Measurements from ENCODE around the gene OR10X1. TPM values are rescaled to one million over a fixed set of nuclear protein-coding genes. Genes with fewer than 3 reads are reported as not detected.

Gene OR10X1
- total RNA-seq, 4 donors from 2014 or later = not detected

DNA sequence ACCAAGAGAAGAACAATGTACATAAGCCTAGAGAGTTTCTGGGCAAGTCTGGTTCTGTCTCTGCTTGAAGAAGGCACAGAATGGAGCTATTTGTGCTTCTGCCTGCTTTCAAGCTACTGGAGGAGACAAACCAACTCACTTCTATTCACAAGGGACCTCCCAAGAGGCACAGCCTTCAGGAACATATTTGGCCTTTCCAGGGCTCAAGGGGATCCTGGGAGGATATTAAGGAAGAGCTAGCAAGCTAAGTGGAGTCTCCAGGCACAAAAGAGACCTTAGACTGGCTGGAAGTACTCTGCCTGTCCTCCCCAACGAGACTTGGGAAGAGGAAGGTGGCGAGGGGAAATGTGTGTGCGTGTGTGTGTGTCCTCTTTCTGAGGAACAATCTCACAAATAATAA, 25.3 kb downstream of the OR10X1 start, which contains the start of gene OR6Y1:
Gene OR6Y1, minus strand, starts transcription at position 54 of the 400 bp plus-strand sequence. CDS start 6,300 bp downstream, outside the sequence.
- Histone ChIP-seq H3K27me3 (no peaks in the 10 kb centered on the region), H3K4me3 (no peak within 1 kb of the TSS), H3K9me3 (no peaks in the 10 kb centered on the region), H3K36me3 (no peaks in the 10 kb centered on the region), H3K27ac (no peak within 1 kb of the TSS), H3K4me1 (no peaks in the 10 kb centered on the region)
- 46 to 57% methylated on average over 3 of the region's 3 CpGs for WGBS, 2 donors (ENCODE audit: low coverage in 1 of 2)
- TF ChIP-seq POLR2A (IDR thresholded peaks at IDR 0.05) = no peak
- TF ChIP-seq CTCF (IDR thresholded peaks at IDR 0.05) = no peak
- TF ChIP-seq POLR2AphosphoS5 (IDR thresholded peaks at IDR 0.05) = no peak
- no peak for TF ChIP-seq EP300 (IDR thresholded peaks at IDR 0.05)
- no peak for ATAC-seq

- H3K9me3 ChIP-seq = no peaks in the 10 kb centered on the region
- TF ChIP-seq CTCF (IDR thresholded peaks at IDR 0.05) (no peak), POLR2A (IDR thresholded peaks at IDR 0.05) (no peak), EP300 (IDR thresholded peaks at IDR 0.05) (no peak), POLR2AphosphoS5 (IDR thresholded peaks at IDR 0.05) (no peak)
- ATAC-seq = no peak
- 70 to 71% methylated on average over 1 of the region's 1 CpG for WGBS, 2 donors (ENCODE audit: low coverage in 1 of 2)
- H3K4me3 ChIP-seq = no peak overlapping the region
- no peak overlapping the region for H3K27ac ChIP-seq
- H3K27me3 ChIP-seq = no peaks in the 10 kb centered on the region
- H3K4me1 ChIP-seq = no peaks in the 10 kb centered on the region
- H3K36me3 ChIP-seq = no peaks in the 10 kb centered on the region
Measured at GRCh38 chr1:158552296-158552695, 27.4 kb downstream of the OR10X1 start.

GRCh38 chr1:158547533-158547932, 32.2 kb downstream of the OR10X1 start:
- H3K27me3 ChIP-seq = no peaks in the 10 kb centered on the region
- H3K36me3 ChIP-seq = no peaks in the 10 kb centered on the region
- H3K9me3 ChIP-seq = no peaks in the 10 kb centered on the region
- no peak overlapping the region for H3K4me3 ChIP-seq
- H3K27ac ChIP-seq = no peak overlapping the region
- TF ChIP-seq EP300 (IDR thresholded peaks at IDR 0.05) (no peak), CTCF (IDR thresholded peaks at IDR 0.05) (no peak), POLR2A (IDR thresholded peaks at IDR 0.05) (no peak), POLR2AphosphoS5 (IDR thresholded peaks at IDR 0.05) (no peak)
- ATAC-seq = no peak
- H3K4me1 ChIP-seq = no peaks in the 10 kb centered on the region
- 94 to 100% methylated on average over 2 of the region's 2 CpGs for WGBS, 2 donors (ENCODE audit: low coverage in 1 of 2)

- no peaks in the 10 kb centered on the region for H3K27me3 ChIP-seq
- 78 to 95% methylated on average over 2 of the region's 2 CpGs for WGBS, 2 donors (ENCODE audit: low coverage in 1 of 2)
- H3K36me3 ChIP-seq = no peaks in the 10 kb centered on the region
- no peak overlapping the region for H3K27ac ChIP-seq
- no peak for ATAC-seq
- H3K9me3 ChIP-seq = no peaks in the 10 kb centered on the region
- no peak overlapping the region for H3K4me3 ChIP-seq
- H3K4me1 ChIP-seq = no peaks in the 10 kb centered on the region
- TF ChIP-seq POLR2A (IDR thresholded peaks at IDR 0.05) (no peak), EP300 (IDR thresholded peaks at IDR 0.05) (no peak), CTCF (IDR thresholded peaks at IDR 0.05) (no peak), POLR2AphosphoS5 (IDR thresholded peaks at IDR 0.05) (no peak)
Measured at GRCh38 chr1:158537609-158538008, 42.1 kb downstream of the OR10X1 start.

DNA sequence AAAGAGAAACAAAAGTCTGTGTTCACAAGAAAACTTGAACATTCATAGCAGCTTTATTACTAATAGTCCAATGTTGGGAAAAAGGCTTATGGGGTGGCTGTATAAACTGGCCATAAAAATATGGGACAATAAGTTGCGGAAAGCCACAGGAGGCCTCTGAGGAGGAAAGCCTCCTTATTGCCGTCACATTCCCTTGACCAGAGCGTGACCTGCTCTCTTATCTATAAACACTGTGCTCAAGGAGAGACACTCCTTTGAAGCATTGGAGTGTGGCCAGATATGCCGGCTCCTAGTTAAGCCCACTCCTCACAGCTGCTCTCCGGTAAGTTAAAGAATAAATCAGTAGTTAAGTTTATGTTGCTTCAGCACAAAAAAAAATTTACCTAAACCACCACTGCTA, 45.2 kb downstream of the OR10X1 start:
- ATAC-seq = no peak
- no peaks in the 10 kb centered on the region for H3K9me3 ChIP-seq
- H3K4me1 ChIP-seq = no peaks in the 10 kb centered on the region
- no peaks in the 10 kb centered on the region for H3K27me3 ChIP-seq
- no peak overlapping the region for H3K27ac ChIP-seq
- TF ChIP-seq CTCF (IDR thresholded peaks at IDR 0.05) (no peak), POLR2A (IDR thresholded peaks at IDR 0.05) (no peak), EP300 (IDR thresholded peaks at IDR 0.05) (no peak), POLR2AphosphoS5 (IDR thresholded peaks at IDR 0.05) (no peak)
- no peaks in the 10 kb centered on the region for H3K36me3 ChIP-seq
- WGBS, 2 donors (ENCODE audit: low coverage in 1 of 2) = 19 to 20% methylated on average over 2 to 5 of the region's 5 CpGs
- H3K4me3 ChIP-seq = no peak overlapping the region

All from gastroesophageal sphincter (tissue), 4 donors.